ENCODE data around the gene PEX5.
"Not testable (repeated sequence)": the region's sequence is repeated elsewhere in the genome, so short reads cannot be mapped to it uniquely, and the experiment has no call there.

The PEX5 gene

GRCh38 chr12:7160183-7160582 lies 29.3 kb upstream of the PEX5 start:
- no peak for DNase-seq (ENCODE audit: low read depth)

DNA sequence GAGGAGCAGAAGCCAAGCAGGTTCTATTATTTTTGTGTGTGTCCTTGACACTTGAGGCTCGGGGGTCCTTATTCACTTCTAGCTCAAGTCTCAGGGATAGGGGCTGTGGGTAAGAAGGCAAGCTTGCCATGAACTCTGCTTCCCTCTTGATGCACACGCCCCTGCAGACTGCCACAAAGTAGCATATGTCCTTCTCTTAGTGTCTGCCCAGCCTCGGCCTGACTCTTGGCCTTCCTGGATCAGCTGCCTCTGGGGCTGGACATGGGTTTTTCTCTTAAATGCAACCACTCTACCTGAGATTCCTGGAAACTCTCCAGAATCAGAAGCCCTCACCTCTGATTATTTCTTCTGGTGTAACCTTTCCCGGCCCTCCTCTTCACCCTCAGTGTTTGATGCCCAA lies 28.2 kb upstream of the PEX5 start:
- no peak for DNase-seq (ENCODE audit: low read depth)

DNA sequence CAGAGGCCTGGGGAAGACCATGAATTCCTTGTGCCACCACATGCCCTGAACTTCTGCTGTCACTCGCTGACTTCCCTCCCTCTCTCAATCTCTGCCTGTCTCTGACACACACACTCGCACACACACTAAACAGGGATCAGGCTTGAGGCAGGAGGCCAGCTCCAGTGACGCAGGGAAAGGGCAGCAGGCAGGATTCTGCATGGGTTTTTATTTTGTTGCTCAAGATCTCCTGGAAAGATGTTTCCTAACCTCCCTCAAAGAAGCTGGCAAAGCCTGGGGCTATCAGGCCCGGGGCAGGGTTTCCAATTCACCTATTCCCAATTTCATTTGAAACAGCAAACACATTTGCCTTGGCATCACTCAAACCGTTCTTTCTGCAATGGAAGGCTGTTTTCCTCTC lies 27.7 kb upstream of the PEX5 start:
- no peak for DNase-seq (ENCODE audit: low read depth)

DNA sequence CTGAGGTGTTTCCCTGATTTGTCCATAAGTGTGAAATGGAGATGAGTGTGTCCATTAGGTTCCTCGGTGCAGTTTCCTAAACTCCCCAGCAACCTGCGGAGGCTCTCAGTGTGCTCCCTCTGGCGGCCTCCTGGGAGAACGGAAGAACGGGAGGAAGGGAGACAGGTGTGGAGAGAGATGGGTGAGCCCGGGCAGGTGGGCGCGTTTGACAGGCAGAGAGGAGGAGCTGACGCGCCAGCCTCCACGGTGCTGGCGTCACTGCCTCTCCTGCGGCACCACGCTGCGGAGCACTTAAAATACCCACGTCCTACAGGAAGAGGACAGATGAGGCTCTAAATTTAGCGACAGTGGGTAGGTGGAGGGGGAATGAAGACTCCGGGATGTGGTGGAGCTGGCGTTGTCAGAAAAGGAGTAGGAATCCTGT lies 26.8 kb upstream of the PEX5 start:
- DNase-seq (ENCODE audit: low read depth): no peak

DNA sequence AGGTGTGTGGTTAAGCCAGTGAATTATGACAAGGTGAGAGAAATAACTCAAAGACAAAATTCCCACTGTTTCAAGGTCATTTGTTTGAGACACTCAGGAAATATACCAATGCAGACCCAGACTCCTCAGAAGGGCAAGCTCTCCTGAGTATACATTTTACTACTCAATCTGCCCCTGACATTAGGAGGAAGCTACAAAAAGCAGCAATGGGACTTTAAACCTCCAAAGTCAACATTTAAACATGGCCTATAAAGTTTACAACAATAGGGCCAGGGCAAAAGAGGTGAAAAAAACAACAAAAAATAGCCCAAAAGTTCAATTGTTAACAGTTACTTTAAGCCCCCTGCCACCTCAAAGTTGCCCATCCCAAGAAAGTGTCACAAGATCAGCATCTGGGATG lies 19.5 kb upstream of the PEX5 start:
- no peak for DNase-seq (ENCODE audit: low read depth)

DNA sequence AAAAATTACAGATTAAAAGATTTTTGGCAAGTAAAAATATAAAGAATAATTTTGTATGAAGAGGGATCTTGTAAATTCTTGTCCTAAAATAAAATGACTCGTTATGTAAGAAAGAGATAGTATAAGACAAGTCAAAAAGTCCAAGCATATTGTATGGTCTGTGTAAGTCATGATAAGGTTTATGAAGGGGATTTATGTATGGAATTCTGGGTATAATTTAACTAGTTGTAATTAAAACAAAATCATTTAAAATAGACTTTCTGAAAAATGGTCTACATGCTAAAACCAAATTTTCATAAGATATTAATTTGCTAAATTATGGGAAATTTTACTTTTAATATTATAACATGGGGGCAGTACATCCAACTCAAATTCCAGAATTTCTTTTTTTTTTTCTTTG lies 17.6 kb upstream of the PEX5 start:
- DNase-seq (ENCODE audit: low read depth): no peak

DNA sequence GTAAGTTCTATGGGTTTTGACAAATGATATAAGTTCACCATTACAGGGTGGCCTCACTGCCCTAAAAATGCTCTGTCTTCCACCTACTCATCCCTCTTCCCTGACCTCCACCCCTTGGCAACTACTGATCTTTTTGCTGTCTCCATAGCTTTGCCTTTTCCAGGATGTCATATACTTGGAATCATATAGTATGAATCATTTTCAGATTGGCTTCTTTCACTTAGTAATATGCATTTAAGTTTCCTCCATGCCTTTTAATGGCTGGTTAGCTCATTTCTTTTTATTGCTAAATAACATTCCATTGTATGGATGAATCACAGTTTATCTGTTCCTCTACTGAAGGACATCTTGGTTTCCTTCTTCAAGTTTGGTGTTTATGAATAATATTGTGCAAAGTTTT lies 14.0 kb upstream of the PEX5 start:
- DNase-seq (ENCODE audit: low read depth): no peak

DNA sequence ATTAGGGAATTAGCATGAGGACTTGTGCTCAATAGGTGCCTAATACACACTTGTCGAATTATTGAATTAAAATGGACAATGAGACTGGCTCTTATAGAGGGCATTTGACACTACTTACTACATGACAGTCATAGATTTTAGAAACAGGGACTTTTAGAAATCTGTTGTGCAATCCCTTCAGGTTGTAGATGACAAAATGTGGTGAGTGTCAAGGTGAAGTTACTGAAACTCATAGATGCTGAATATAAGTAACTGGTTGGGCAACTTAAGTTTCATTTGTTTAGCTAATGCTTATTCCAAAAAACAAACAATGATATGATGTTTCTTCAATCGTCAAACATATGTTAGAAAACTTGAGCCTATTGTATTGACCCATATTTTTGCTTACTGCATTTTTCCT lies 12.9 kb upstream of the PEX5 start:
- no peak for DNase-seq (ENCODE audit: low read depth)

GRCh38 chr12:7178481-7178880 lies 11.0 kb upstream of the PEX5 start:
- no peak for DNase-seq (ENCODE audit: low read depth)

- no peak for DNase-seq (ENCODE audit: low read depth)
These were observed 8.8 kb upstream of the PEX5 start for GRCh38 chr12:7180685-7181084.

- not testable (repeated sequence) for DNase-seq (ENCODE audit: low read depth)
These were observed 3.4 kb upstream of the PEX5 start for GRCh38 chr12:7186058-7186457.

DNA sequence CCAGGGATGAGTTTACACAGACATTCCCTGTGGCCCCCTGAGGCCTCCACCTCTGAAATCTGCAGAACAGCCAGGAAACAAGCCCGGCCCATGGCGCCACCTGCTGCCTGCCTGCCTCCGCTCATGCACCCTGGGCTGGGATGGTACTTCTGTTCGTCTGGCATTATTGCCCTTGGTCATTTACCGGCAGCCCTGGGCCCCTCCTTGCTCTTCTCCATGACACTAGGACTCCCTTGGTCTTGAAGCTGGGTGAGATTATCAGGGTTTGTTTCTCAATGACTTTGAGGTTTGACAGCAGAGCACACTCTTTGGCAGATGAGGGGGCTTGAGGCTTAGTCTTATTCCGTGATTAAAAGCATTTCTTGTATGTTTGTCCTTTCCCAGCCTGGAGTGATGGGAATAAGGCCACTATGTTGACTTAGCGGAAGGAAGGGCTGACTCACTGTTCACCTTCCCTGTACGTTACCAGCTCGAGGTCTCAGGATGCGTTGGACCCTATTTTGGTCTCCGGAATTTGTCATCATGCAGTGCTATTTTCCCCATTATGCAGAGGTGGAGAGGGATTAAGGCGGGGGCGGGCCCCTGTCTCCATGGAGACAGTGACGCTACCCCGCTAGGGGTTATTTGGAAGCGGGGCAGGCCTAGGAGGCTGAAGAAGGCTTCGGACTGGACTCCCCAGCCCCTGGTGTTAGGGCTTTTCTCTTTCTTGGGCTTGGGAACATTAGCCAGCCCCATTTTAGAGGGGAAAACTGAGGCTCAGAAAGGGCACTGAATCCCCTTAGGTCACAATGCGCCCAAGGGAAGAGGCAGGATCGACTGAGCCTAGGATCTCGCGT lies 706 bp upstream of the PEX5 start:
- peak; percentile 35 for DNase-seq (ENCODE audit: low read depth)

DNA sequence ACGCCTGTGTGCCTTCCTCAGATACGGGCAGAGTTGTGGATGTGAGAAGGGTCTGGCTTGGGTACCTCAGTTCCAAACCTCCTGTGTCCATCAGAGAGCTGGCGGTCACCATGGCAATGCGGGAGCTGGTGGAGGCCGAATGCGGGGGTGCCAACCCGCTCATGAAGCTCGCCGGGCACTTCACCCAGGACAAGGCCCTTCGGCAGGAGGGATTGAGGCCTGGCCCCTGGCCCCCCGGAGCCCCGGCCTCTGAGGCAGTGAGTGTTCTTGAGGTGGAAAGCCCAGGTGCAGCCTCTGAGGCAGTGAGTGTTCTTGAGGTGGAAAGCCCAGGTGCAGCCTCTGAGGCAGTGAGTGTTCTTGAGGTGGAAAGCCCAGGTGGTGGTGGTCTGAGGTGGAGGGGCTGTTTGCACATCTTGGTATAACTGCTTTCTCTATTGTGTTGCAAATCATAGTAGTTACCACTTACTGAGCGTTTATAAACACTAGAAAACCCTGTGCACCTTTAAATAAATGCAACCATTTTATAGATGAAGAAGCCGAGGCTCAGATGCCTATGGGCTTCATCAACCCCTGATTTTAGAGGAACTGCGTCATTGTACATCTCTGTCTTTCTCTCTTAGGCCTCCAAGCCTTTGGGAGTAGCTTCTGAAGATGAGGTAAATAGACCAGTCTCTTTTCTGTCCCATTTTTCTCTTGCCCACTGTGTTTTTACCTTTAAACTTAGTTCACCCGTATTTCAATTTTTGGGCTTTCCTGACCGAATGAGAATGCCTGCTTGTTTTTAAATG lies 976 bp downstream of the PEX5 start:
- no peak for DNase-seq (ENCODE audit: low read depth)

DNA sequence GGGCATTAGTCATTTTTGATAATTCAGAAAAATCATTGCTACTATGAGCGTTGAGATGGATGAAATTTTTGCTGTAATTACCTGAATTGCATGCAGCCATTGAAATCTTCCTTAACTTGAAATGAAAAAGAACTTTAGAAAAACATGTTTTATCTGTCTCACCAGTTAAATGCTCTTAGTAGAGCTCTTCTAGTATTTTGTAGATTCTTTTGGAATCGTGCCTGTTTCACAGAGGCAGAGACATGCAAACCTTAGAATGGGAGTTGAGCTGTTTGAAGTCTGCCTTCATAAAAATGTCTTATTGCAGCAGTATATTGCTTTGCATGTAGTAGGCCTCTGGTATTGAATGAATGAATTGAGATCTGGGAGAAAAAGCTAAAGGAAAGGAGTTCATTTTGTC lies 4.2 kb downstream of the PEX5 start:
- DNase-seq (ENCODE audit: low read depth): no peak

- no peak for DNase-seq (ENCODE audit: low read depth)
These were observed 8.4 kb downstream of the PEX5 start for GRCh38 chr12:7197841-7198240.

DNA sequence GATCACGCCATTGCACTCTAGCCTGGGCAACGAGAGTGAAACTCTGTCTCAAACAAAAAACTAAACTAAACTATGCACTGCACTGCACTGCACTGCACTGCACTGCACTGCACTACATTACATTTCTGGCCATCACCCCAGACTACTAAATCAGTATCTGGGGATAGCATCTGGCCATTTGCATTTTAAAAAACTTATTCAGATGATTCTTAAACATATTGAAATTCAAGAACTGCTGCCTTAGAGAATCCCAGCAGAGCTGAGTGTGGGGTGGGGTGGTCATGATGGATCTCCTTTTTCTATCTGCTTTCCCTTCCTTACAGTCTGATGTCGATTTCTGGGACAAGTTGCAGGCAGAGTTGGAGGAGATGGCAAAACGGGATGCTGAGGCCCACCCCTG lies 13.6 kb downstream of the PEX5 start:
- DNase-seq (ENCODE audit: low read depth): no peak

DNA sequence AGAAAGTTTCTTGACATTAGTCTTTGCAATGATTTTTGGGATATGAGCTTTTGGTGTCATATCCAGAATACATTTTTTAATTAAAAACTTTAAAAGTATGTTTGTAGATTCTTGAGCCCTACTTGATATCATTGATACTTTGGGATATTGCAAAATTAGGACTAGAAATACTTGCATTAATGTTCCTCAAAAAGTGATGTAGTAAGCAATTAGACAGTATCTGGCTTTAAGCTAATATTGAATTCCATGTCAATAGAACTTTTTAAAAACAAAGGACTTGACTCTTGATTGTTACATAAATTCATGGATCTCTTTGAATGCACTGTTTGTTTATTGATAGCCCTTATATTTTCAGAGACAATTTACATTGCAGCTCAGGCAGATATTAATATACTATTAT lies 15.6 kb downstream of the PEX5 start:
- no peak for DNase-seq (ENCODE audit: low read depth)

- no peak for DNase-seq (ENCODE audit: low read depth)
These were observed 17.2 kb downstream of the PEX5 start for GRCh38 chr12:7206691-7207090.

DNA sequence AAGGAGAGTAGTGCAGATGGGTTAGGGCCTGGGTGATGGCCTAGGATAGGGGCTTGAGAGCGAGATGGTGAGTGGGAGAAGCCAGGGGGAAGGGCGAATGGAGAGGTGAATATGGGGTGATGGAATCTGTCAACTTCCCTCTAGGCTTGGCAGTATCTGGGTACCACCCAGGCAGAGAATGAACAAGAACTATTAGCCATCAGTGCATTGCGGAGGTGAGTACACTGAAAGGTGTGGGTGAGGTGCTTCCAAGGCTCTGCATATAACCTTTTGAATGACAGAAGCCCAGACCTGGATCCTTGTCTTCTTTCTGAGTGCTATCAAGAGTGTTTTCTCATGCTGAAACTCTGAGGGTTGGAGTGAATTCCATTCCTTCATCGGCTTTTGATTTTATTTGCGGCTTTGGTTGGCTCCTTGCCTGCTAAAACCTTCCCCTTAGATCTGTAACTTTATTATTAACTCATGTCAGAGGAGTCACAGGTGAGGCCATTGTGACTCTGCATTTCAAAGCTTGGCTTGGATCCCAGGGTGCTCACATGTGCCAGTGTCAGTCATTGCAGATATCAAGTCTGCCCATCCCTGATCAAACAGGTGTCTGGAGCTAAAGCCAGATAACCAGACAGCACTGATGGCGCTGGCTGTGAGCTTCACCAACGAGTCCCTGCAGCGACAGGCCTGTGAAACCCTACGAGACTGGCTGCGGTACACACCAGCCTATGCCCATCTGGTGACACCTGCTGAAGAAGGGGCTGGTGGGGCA lies 18.6 kb downstream of the PEX5 start:
- DNase-seq (ENCODE audit: low read depth): no peak

DNA sequence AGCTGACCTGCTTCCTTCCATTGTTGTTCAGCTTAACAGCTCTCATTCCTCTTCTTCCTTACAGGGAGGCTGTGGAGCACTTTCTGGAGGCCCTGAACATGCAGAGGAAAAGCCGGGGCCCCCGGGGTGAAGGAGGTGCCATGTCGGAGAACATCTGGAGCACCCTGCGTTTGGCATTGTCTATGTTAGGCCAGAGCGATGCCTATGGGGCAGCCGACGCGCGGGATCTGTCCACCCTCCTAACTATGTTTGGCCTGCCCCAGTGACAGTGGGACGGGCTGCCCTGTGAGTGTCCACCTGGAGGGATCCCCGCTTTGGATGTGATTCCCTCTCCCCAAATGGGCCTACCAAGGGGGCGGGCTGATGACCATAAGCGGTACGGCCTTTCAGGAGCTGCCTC lies 20.5 kb downstream of the PEX5 start:
- no peak for DNase-seq (ENCODE audit: low read depth)

DNA sequence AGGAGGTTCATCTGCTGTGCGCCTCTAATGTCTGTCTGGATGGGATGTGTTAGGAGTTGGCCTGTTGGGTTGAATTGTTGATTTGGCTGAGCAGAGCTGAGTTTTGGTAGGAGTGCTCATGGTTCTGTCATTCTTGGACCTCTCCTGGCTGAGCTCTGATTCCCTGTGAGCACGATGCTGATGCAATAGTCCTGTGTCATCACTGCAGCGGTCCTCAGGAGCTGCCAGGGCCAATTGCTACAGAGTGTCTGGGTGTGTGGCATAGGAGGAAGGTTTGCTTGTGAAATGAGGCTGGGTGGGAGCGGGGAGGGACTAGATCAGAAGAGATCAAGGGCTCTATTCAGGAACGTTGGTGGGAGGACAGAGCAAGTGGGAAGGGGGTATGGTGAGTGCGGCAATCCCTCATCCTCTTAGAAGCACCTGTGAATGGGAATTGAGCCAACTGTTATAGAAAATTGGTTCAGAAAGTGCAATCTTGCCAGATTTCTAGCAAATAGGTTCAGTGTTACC lies 21.2 kb downstream of the PEX5 start:
- DNase-seq (ENCODE audit: low read depth): no peak

DNA sequence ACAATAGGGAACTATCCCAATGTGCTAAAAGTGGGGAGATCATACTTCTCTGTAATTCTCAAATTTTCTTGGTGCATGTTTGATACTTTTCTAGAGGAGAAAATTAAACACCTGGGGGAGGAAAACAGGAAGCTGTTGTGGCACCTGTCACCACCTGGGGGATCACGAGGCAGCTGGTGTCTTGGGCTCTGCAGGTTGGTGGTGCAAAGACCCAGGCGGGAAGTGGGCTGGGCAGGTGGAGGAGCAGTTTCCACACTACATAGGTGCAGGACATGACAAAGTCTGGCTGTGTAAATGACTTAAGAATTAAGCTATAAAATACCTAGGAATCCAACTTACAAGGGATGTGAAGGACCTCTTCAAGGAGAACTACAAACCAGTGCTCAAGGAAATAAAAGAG lies 23.2 kb downstream of the PEX5 start:
- DNase-seq (ENCODE audit: low read depth): no peak

DNA sequence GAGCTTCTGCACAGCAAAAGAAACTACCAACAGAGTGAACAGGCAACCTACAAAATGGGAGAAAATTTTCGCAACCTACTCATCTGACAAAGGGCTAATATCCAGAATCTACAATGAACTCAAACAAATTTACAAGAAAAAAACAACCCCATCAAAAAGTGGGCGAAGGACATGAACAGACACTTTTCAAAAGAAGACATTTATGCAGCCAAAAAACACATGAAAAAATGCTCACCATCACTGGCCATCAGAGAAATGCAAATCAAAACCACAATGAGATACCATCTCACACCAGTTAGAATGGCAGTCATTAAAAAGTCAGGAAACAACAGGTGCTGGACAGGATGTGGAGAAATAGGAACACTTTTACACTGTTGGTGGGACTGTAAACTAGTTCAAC lies 24.3 kb downstream of the PEX5 start:
- not testable (repeated sequence) for DNase-seq (ENCODE audit: low read depth)
